Neural progenitor cell (in vitro differentiated cells): ENCODE measurements around the gene ZNF326. TPM values are rescaled to one million over a fixed set of nuclear protein-coding genes. Genes with fewer than 3 reads are reported as not detected.

Source experiments
- DNase-seq: peaks from one replicate; pipeline ENCODE4 v3.0.0-alpha.2; 2016; ENCODE audit warnings: low spot score
- H2AFZ ChIP-seq: fragments of 200-600 bp; sonication (generic); replicated peaks from 2 replicates; pipeline ENCODE4 v1.6.1; 2016; ENCODE audit warnings: antibody characterized with exemption
- H3F3A ChIP-seq: fragments of 200-600 bp; sonication (generic); 2 replicates; pipeline ENCODE4 v1.6.1; 2016; ENCODE audit warnings: antibody characterized with exemption, low read depth
- H3K27ac ChIP-seq: fragments of 200-600 bp; sonication (generic); 2 replicates; pipeline ENCODE4 v1.5.1; 2016; ENCODE audit warnings: mild to moderate bottlenecking
- H3K27me3 ChIP-seq: fragments of 200-600 bp; sonication (generic); 2 replicates; pipeline ENCODE4 v1.6.1; 2016; ENCODE audit warnings: mild to moderate bottlenecking, moderate library complexity
- H3K36me3 ChIP-seq: fragments of 200-600 bp; sonication (generic); 2 replicates; pipeline ENCODE4 v1.5.1; 2016
- H3K4me1 ChIP-seq: fragments of 200-600 bp; sonication (generic); 2 replicates; pipeline ENCODE4 v1.6.1; 2016; ENCODE audit warnings: mixed run types
- H3K4me2 ChIP-seq: fragments of 200-600 bp; sonication (generic); 2 replicates; pipeline ENCODE4 v1.6.1; 2016
- H3K4me3 ChIP-seq: fragments of 200-600 bp; sonication (generic); 2 replicates; pipeline ENCODE4 v1.5.1; 2016
- H3K79me2 ChIP-seq: fragments of 200-600 bp; sonication (generic); 2 replicates; pipeline ENCODE4 v1.6.1; 2016; ENCODE audit warnings: low read depth
- H3K9ac ChIP-seq: fragments of 200-600 bp; sonication (generic); 2 replicates; pipeline ENCODE4 v1.6.1; 2016
- H3K9me3 ChIP-seq: fragments of 200-600 bp; sonication (generic); 2 replicates; pipeline ENCODE4 v1.5.1; 2016; ENCODE audit warnings: low read depth
- H4K20me1 ChIP-seq: fragments of 200-600 bp; sonication (generic); 2 replicates; pipeline ENCODE4 v1.6.1; 2016; ENCODE audit warnings: low read depth
- H3K27ac Mint-ChIP-seq: 3 replicates; pipeline ENCODE4 v1.8.0; 2021; ENCODE audit warnings: mixed read lengths
- H3K27me3 Mint-ChIP-seq: 2 replicates; pipeline ENCODE4 v1.8.0; 2022; ENCODE audit warnings: low read depth, mild to moderate bottlenecking, inconsistent platforms, moderate library complexity, mixed read lengths; ENCODE audit not compliant: insufficient read depth
- H3K36me3 Mint-ChIP-seq: 3 replicates; pipeline ENCODE4 v1.8.0; 2021; ENCODE audit warnings: mixed read lengths
- H3K4me1 Mint-ChIP-seq: 3 replicates; pipeline ENCODE4 v1.8.0; 2021; ENCODE audit warnings: mixed read lengths
- H3K4me3 Mint-ChIP-seq: 3 replicates; pipeline ENCODE4 v1.8.0; 2021; ENCODE audit warnings: mild to moderate bottlenecking, moderate library complexity, mixed read lengths
- H3K9me3 Mint-ChIP-seq: 3 replicates; pipeline ENCODE4 v1.8.0; 2020; ENCODE audit warnings: mixed read lengths
- EZH2 ChIP-seq: fragments of 200-600 bp; sonication (generic); IDR thresholded peaks from 2 replicates; pipeline ENCODE4 v1.6.1; 2017; ENCODE audit warnings: antibody characterized with exemption, mild to moderate bottlenecking, moderate library complexity
- EZH2phosphoT487 ChIP-seq: fragments of 200-600 bp; sonication (generic); IDR thresholded peaks from 2 replicates; pipeline ENCODE4 v1.6.1; 2017; ENCODE audit warnings: antibody characterized with exemption
- total RNA-seq: library from RNA; depleted of rRNA; stranded (reverse); fragments of >200 nt; gene quantifications from 2 replicates; pipeline ENCODE4 v1.2.3, GENCODE V29; 2015; ENCODE audit warnings: low replicate concordance
- TF ChIP-seq, protein P1 (sequence below): fragments of 200-600 bp; sonication (generic); IDR thresholded peaks from 2 replicates; pipeline ENCODE4 v1.5.1; 2017; ENCODE audit warnings: antibody characterized with exemption, mild to moderate bottlenecking

ZNF326 gene
- total RNA-seq, 1 donor from 2014 or later, result 45.0 TPM

DNA sequence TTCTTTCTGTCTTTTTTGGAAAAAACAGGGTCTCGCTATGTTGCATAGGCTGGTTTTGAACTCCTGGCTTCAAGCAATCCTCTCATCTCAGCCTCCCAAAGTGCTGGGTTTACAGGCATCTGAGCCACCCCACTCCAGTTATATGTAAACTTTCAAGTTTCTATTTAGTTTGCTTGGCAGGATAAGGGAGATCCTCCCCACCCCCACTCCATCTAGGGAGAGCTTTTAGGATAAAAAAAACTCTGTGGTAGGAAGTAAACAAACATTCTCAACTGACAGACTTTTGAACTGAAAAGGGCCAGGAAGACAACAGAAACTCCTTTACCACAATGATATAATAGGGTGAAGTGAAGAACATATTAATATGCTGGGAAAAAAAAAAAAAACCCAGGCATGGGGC, 41.0 kb upstream of the ZNF326 start:
- DNase-seq, result no peak
- no peaks in the 10 kb centered on the region for H3K9me3 Mint-ChIP-seq
- peaks cover 6% of the 10 kb centered on the region for H3K4me1 Mint-ChIP-seq
- Histone ChIP-seq H3K27ac (no peak overlapping the region), H2AFZ (no peak overlapping the region), H3K36me3 (no peaks in the 10 kb centered on the region), H3K4me1 (peaks cover 2% of the 10 kb centered on the region), H3K9ac (no peak overlapping the region), H3K79me2 (no peaks in the 10 kb centered on the region), H3K27me3 (no peaks in the 10 kb centered on the region), H3F3A (no peaks in the 10 kb centered on the region), H3K9me3 (no peaks in the 10 kb centered on the region), H3K4me3 (no peak overlapping the region), H4K20me1 (no peaks in the 10 kb centered on the region), H3K4me2 (no peak overlapping the region)
- no peak overlapping the region for H3K27ac Mint-ChIP-seq
- TF ChIP-seq EZH2phosphoT487, result no peak
- peaks cover 2% of the 10 kb centered on the region for H3K27me3 Mint-ChIP-seq
- H3K4me3 Mint-ChIP-seq, result no peak overlapping the region
- H3K36me3 Mint-ChIP-seq, result no peaks in the 10 kb centered on the region

- Histone ChIP-seq H3K9me3 (no peaks in the 10 kb centered on the region), H3K27me3 (no peaks in the 10 kb centered on the region), H3F3A (no peaks in the 10 kb centered on the region), H3K27ac (no peak overlapping the region), H3K4me2 (no peak overlapping the region), H2AFZ (no peak overlapping the region), H3K4me3 (no peak overlapping the region), H3K9ac (no peak overlapping the region), H3K4me1 (peaks cover 2% of the 10 kb centered on the region), H3K36me3 (no peaks in the 10 kb centered on the region), H3K79me2 (no peaks in the 10 kb centered on the region), H4K20me1 (no peaks in the 10 kb centered on the region)
- no peak overlapping the region for H3K4me3 Mint-ChIP-seq
- H3K4me1 Mint-ChIP-seq, result peaks cover 6% of the 10 kb centered on the region
- H3K36me3 Mint-ChIP-seq, result no peaks in the 10 kb centered on the region
- DNase-seq, result no peak
- H3K27ac Mint-ChIP-seq, result no peak overlapping the region
- peaks cover 2% of the 10 kb centered on the region for H3K27me3 Mint-ChIP-seq
- TF ChIP-seq EZH2, result no peak
- TF ChIP-seq, protein P1, sequence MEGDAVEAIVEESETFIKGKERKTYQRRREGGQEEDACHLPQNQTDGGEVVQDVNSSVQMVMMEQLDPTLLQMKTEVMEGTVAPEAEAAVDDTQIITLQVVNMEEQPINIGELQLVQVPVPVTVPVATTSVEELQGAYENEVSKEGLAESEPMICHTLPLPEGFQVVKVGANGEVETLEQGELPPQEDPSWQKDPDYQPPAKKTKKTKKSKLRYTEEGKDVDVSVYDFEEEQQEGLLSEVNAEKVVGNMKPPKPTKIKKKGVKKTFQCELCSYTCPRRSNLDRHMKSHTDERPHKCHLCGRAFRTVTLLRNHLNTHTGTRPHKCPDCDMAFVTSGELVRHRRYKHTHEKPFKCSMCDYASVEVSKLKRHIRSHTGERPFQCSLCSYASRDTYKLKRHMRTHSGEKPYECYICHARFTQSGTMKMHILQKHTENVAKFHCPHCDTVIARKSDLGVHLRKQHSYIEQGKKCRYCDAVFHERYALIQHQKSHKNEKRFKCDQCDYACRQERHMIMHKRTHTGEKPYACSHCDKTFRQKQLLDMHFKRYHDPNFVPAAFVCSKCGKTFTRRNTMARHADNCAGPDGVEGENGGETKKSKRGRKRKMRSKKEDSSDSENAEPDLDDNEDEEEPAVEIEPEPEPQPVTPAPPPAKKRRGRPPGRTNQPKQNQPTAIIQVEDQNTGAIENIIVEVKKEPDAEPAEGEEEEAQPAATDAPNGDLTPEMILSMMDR, result no peak
- no peak for TF ChIP-seq EZH2phosphoT487
- H3K9me3 Mint-ChIP-seq, result peaks cover 1% of the 10 kb centered on the region
Observed at GRCh38 chr1:89954401-89954800, 40.5 kb upstream of the ZNF326 start.

DNA sequence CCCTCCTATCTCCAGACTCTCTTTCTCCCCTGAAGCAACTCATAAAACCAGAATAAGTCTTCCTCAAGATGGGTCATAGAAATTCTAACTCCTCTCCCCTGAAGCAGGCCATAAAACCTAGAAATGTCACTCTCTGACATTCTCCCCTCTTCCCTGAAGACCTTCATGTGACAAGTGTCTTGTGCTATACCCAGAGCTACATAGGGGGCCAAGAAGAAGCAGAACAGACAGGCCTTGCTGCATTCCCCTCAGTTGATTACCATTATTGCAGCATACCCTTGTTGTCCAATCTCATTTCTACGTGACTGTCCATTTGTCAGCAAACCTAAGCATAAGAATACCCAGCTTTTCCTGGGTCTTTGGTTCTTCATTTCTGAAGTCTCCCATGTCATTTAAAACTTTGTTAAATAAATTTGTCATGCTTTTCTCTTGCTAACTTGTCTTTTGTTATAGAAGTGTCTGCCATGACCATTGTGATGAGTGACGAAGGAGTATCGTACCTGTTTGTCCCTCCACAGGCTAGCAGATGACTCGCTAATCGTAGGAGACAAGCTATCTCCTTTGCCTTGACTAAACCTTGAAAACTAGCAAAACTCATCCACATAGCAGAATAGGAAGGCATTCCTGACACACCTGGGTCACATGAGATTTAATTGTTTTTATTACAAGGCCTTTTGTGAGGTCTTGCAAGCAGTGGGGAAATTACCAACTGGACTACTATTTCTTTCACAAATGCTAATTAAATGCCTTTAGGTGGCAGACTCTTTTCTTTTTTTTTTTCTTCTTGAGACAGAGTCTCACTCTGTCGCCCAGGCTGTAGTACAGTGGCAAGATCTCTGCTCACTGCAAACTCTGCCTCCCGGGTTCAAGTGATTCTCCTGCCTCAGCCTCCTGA, 39.4 kb upstream of the ZNF326 start:
- H3K4me1 Mint-ChIP-seq, result peaks cover 3% of the 10 kb centered on the region
- DNase-seq, result no peak
- H3K27ac Mint-ChIP-seq, result no peak overlapping the region

More for the DNA sequence above, 39.4 kb upstream of the ZNF326 start:
- Histone ChIP-seq H2AFZ (no peak overlapping the region), H3K79me2 (no peaks in the 10 kb centered on the region), H3K27me3 (no peaks in the 10 kb centered on the region), H3K27ac (no peak overlapping the region), H3K9me3 (no peaks in the 10 kb centered on the region), H3K4me2 (no peak overlapping the region), H3K9ac (no peak overlapping the region), H3K4me1 (no peaks in the 10 kb centered on the region), H4K20me1 (no peaks in the 10 kb centered on the region), H3K36me3 (no peaks in the 10 kb centered on the region), H3F3A (no peaks in the 10 kb centered on the region), H3K4me3 (no peak overlapping the region)
- peaks cover 7% of the 10 kb centered on the region for H3K9me3 Mint-ChIP-seq
- no peaks in the 10 kb centered on the region for H3K36me3 Mint-ChIP-seq
- TF ChIP-seq EZH2phosphoT487, result no peak
- no peak for TF ChIP-seq EZH2
- TF ChIP-seq, protein P1, result no peak
- no peak overlapping the region for H3K4me3 Mint-ChIP-seq
- peaks cover 2% of the 10 kb centered on the region for H3K27me3 Mint-ChIP-seq
